HepG2 (cell line): ENCODE measurements around the gene GPS1. TPM values are rescaled to one million over a fixed set of nuclear protein-coding genes. Genes with fewer than 3 reads are reported as not detected.

Experiments used
- ATAC-seq: fragments of 200-7000 bp; cut with Tn5 transposase; 3 replicates; pipeline ENCODE4 v1.9.1; 2020; ENCODE audit warnings: mild to moderate bottlenecking, moderate library complexity
- BruUV-seq: library from RNA; stranded (reverse); fragments of 400-500 nt; replicated peaks from 2 replicates; lab custom pipeline; 2021; lab: Mats Ljungman, UMichigan
- CTCF ChIA-PET: fragments of 300-600 bp; formaldehyde crosslinking; extraction: SDS; loops from one replicate; lab custom pipeline; 2021; ENCODE audit warnings: low total read pairs, inconsistent platforms, low intra/inter-chr PET ratio; lab: Yijun Ruan, JAX
- POLR2A ChIA-PET: fragments of 350-600 bp; sonication (Branson Sonifier 250); formaldehyde crosslinking; loops from one replicate; lab custom pipeline; 2020; ENCODE audit warnings: antibody characterized with exemption, inconsistent platforms; lab: Yijun Ruan, JAX
- DNase-seq: peaks from one replicate; pipeline ENCODE4 v3.0.0-alpha.2; 2015; ENCODE audit warnings: low spot score
- FAIRE-seq: peaks from 3 replicates; lab custom pipeline; 2011; peaks lifted over from hg19 to GRCh38; lab: Jason Lieb, UNC
- H2AFZ ChIP-seq: one replicate; pipeline ENCODE4 v1.6.1; 2011; ENCODE audit warnings: low read length, inconsistent platforms
- H3K27ac ChIP-seq: fragments of 300-600 bp; 3 replicates; pipeline ENCODE4 v1.8.0; 2011; ENCODE audit warnings: mixed run types, mild to moderate bottlenecking, mixed read lengths, low read length, inconsistent platforms; ENCODE audit not compliant: insufficient read depth; ENCODE audit errors: extremely low read length
- H3K27me3 ChIP-seq, 2 experiments: fragments of 200-600 bp in 1 of 2; 2 replicates in 1 of 2; 3 replicates in 1 of 2; pipeline versions ENCODE4 v1.6.0 to v1.8.0; 2011; ENCODE audit warnings: low read length in 2 of 2, mild to moderate bottlenecking in 2 of 2, moderate library complexity in 2 of 2, inconsistent platforms in 1 of 2; ENCODE audit not compliant: insufficient read depth in 2 of 2, control insufficient read depth in 1 of 2
- H3K36me3 ChIP-seq, 2 experiments: fragments of 200-600 bp in 1 of 2; replicated peaks in 1 of 2; 2 replicates in 1 of 2; 3 replicates in 1 of 2; pipeline versions ENCODE4 v1.5.1 to v1.8.0; 2011; ENCODE audit warnings: low read length in 2 of 2, inconsistent platforms in 1 of 2; ENCODE audit not compliant: insufficient read depth in 2 of 2, control insufficient read depth in 1 of 2
- H3K4me1 ChIP-seq: 2 replicates; pipeline ENCODE4 v1.5.1; 2012; ENCODE audit warnings: low read length, inconsistent platforms; ENCODE audit not compliant: insufficient read depth
- H3K4me2 ChIP-seq: 2 replicates; pipeline ENCODE4 v1.6.0; 2011; ENCODE audit warnings: low read depth, low read length, inconsistent platforms
- H3K4me3 ChIP-seq, 3 experiments: fragments of 200-600 bp in 1 of 3; sonication (generic), shearing (Covaris generic) in 1 of 3; replicated peaks in 1 of 3; 2 replicates each; pipeline ENCODE4 v1.5.1; 2011 to 2016; ENCODE audit warnings: low read length in 3 of 3, inconsistent platforms in 2 of 3, low read depth in 2 of 3, mild to moderate bottlenecking in 2 of 3, control low read depth in 1 of 3, mixed read lengths in 1 of 3; ENCODE audit not compliant: insufficient read depth in 1 of 3
- H3K79me2 ChIP-seq: one replicate; pipeline ENCODE4 v1.6.1; 2011; ENCODE audit warnings: low read length, inconsistent platforms; ENCODE audit not compliant: insufficient read depth
- H3K9ac ChIP-seq: 2 replicates; pipeline ENCODE4 v1.6.0; 2011; ENCODE audit warnings: mild to moderate bottlenecking, low read depth, low read length, inconsistent platforms; ENCODE audit not compliant: insufficient read depth
- H3K9me3 ChIP-seq: 2 replicates; pipeline ENCODE4 v1.5.1; 2012; ENCODE audit warnings: mild to moderate bottlenecking, low read length
- H4K20me1 ChIP-seq: 2 replicates; pipeline ENCODE4 v1.6.0; 2011; ENCODE audit warnings: inconsistent platforms, mild to moderate bottlenecking, low read length, moderate library complexity; ENCODE audit not compliant: insufficient read depth
- AKAP8 ChIP-seq: sonication (generic); formaldehyde crosslinking; IDR thresholded peaks from 2 replicates; pipeline ENCODE4 v1.5.1; 2020; ENCODE audit warnings: mild to moderate bottlenecking, missing genetic modification reagents
- HIVEP1 ChIP-seq: sonication (generic); formaldehyde crosslinking; IDR thresholded peaks from 2 replicates; pipeline ENCODE4 v1.4.0; 2020; ENCODE audit warnings: mild to moderate bottlenecking, missing genetic modification reagents
- HNRNPK ChIP-seq: fragments of 200-400 bp; formaldehyde crosslinking; IDR thresholded peaks from 2 replicates; pipeline ENCODE4 v1.6.1; 2018; ENCODE audit warnings: low read length, low read depth, moderate library complexity, mild to moderate bottlenecking; ENCODE audit not compliant: poor library complexity, severe bottlenecking
- HNRNPL ChIP-seq: fragments of 200-400 bp; formaldehyde crosslinking; IDR thresholded peaks from 2 replicates; pipeline ENCODE4 v1.6.1; 2017; ENCODE audit warnings: mild to moderate bottlenecking, low read depth, low read length
- HNRNPLL ChIP-seq: fragments of 200-400 bp; formaldehyde crosslinking; IDR thresholded peaks from 2 replicates; pipeline ENCODE4 v1.6.1; 2017; ENCODE audit warnings: mild to moderate bottlenecking, low read depth, low read length; ENCODE audit not compliant: poor library complexity, severe bottlenecking
- MEF2D ChIP-seq: sonication (generic); formaldehyde crosslinking; IDR thresholded peaks from 2 replicates; pipeline ENCODE4 v1.5.1; 2020; ENCODE audit warnings: mild to moderate bottlenecking, missing genetic modification reagents
- MXD1 ChIP-seq: sonication (generic); formaldehyde crosslinking; IDR thresholded peaks from 2 replicates; pipeline ENCODE4 v1.4.0; 2020; ENCODE audit warnings: mild to moderate bottlenecking, missing genetic modification reagents
- PATZ1 ChIP-seq: sonication (generic); formaldehyde crosslinking; IDR thresholded peaks from 2 replicates; pipeline ENCODE4 v1.4.0; 2020; ENCODE audit warnings: missing genetic modification reagents
- PCBP1 ChIP-seq: fragments of 200-400 bp; formaldehyde crosslinking; IDR thresholded peaks from 2 replicates; pipeline ENCODE4 v1.6.1; 2017; ENCODE audit warnings: mild to moderate bottlenecking, low read depth, low read length, borderline replicate concordance
- POLR2G ChIP-seq: fragments of 200-400 bp; formaldehyde crosslinking; IDR thresholded peaks from 2 replicates; pipeline ENCODE4 v1.6.1; 2018; ENCODE audit warnings: mild to moderate bottlenecking, low read depth, low read length, moderate library complexity
- RBFOX2 ChIP-seq: fragments of 200-400 bp; formaldehyde crosslinking; IDR thresholded peaks from 2 replicates; pipeline ENCODE4 v1.6.1; 2017; ENCODE audit warnings: low read depth, mild to moderate bottlenecking, low read length
- RBM22 ChIP-seq: fragments of 200-400 bp; formaldehyde crosslinking; optimal IDR thresholded peaks from 2 replicates; pipeline ENCODE3; 2017; ENCODE audit warnings: mild to moderate bottlenecking, low read length, moderate library complexity
- TERF1 ChIP-seq: sonication (generic); formaldehyde crosslinking; IDR thresholded peaks from 2 replicates; pipeline ENCODE4 v1.8.0; 2022; ENCODE audit warnings: mild to moderate bottlenecking, missing genetic modification reagents, moderate library complexity
- ZBTB38 ChIP-seq: sonication (generic); formaldehyde crosslinking; IDR thresholded peaks from 2 replicates; pipeline ENCODE4 v1.5.1; 2020; ENCODE audit warnings: mild to moderate bottlenecking, missing genetic modification reagents
- ZFP36L1 ChIP-seq: sonication (generic); formaldehyde crosslinking; IDR thresholded peaks from 2 replicates; pipeline ENCODE4 v1.8.0; 2022; ENCODE audit warnings: mild to moderate bottlenecking, missing genetic modification reagents, moderate library complexity
- ZNF121 ChIP-seq: sonication (generic); formaldehyde crosslinking; IDR thresholded peaks from 2 replicates; pipeline ENCODE4 v1.5.0; 2020; ENCODE audit warnings: mild to moderate bottlenecking, missing genetic modification reagents
- ZNF274 ChIP-seq: sonication (generic); formaldehyde crosslinking; IDR thresholded peaks from 2 replicates; pipeline ENCODE4 v1.5.1; 2020; ENCODE audit warnings: mild to moderate bottlenecking, missing genetic modification reagents
- ZNF552 ChIP-seq: sonication (generic); formaldehyde crosslinking; IDR thresholded peaks from 2 replicates; pipeline ENCODE4 v1.9.0; 2022; ENCODE audit warnings: missing genetic modification reagents, mild to moderate bottlenecking, borderline replicate concordance
- ZNF605 ChIP-seq: sonication (generic); formaldehyde crosslinking; IDR thresholded peaks from 2 replicates; pipeline ENCODE4 v1.8.0; 2022; ENCODE audit warnings: mild to moderate bottlenecking, missing genetic modification reagents
- ZNF768 ChIP-seq: sonication (generic); formaldehyde crosslinking; IDR thresholded peaks from 2 replicates; pipeline ENCODE4 v1.4.0; 2020; ENCODE audit warnings: missing genetic modification reagents
- WGBS: methylation state at CpG from one replicate; pipeline ENCODE4 v1.1.6; 2017; ENCODE audit warnings: low lambda C conversion rate; 5-methylcytosine and 5-hydroxymethylcytosine counted together
- in situ Hi-C: cut with HindIII; loops from 2 replicates; pipeline ENCODE4 v1.10.0; 2017; ENCODE audit warnings: low pct_unique_long_range_greater_than_20kb; ENCODE audit not compliant: extremely low pct_ligation_motif_present
- intact Hi-C: fragments of 100-400 bp; cut with micrococcal nuclease; formaldehyde crosslinking; loops from one replicate; pipeline ENCODE4 v1.10.0; 2022; ENCODE audit not compliant: unreplicated experiment
- polyA plus RNA-seq, 8 experiments: library from polyadenylated mRNA; depleted of rRNA in 3 of 8; stranded (reverse) in 7 of 8; unstranded in 1 of 8; fragments of >200 nt; fragmentation: Illumina TruSeq in 4 of 8; extraction: Trizol in 4 of 8; gene quantifications; 2 replicates each; pipeline versions ENCODE4 v1.2.1 to v1.2.3, GENCODE V29; 2011 to 2016; ENCODE audit warnings: low read depth in 4 of 8, missing spikeins in 1 of 8, mixed read lengths in 1 of 8; ENCODE audit not compliant: insufficient read depth in 1 of 8
- total RNA-seq, 5 experiments: library from RNA; depleted of rRNA; stranded (reverse); fragments of >200 nt; fragmentation: Illumina TruSeq; extraction: Trizol; gene quantifications; 2 replicates each; pipeline ENCODE4 v1.2.3, GENCODE V29; 2016; ENCODE audit warnings: low read depth in 1 of 5

The GPS1 gene
- total and polyA plus RNA-seq, 2 of the 13 experiments (the other 11 are each of a cell fraction or from before 2014, with no cell fraction given) = 124 to 128 TPM

GRCh38 chr17:82094931-82095776 is 43.5 kb downstream of the GPS1 start:
- Histone ChIP-seq H3K9me3 (no peaks in the 10 kb centered on the region), H3K4me3 (peak overlapping the region in 2 of 3 experiments; percentile 86 to 96; a peak in 3 of 6 replicates), H3K9ac (peak overlapping the region; percentile 98), H3K79me2 (peaks cover 63% of the 10 kb centered on the region), H3K27ac (peak overlapping the region; percentile 89), H3K4me1 (peaks cover 50% of the 10 kb centered on the region), H3K36me3 (peaks cover 45 to 58% of the 10 kb centered on the region in 2 experiments), H3K27me3 (no peaks in the 10 kb centered on the region; a peak in 1 of 5 replicates), H2AFZ (no peak overlapping the region), H3K4me2 (peak overlapping the region; percentile 98), H4K20me1 (peaks cover 58% of the 10 kb centered on the region)
- DNase-seq = no peak
- intact Hi-C loops (loop anchor here (5.0 to 10.0 kb wide), 2 partner anchors 43 to 120 kb away; partner anchors contain the start of genes ASPSCR1, GPS1 and RFNG), in situ Hi-C loops (no loop called here)
- no peak for FAIRE-seq
- CTCF ChIA-PET = no interaction called here
- BruUV-seq = no TSS peak
- WGBS = 87% methylated on average over 28 of the region's 37 CpGs
- POLR2A ChIA-PET = interaction anchor here (0.7 to 2.7 kb wide), 4 partner anchors 9 to 38 kb away, joined by 3 to 8 read pairs (median 6); no protein-coding TSS in a partner anchor
- ATAC-seq = no peak
- TF ChIP-seq ZNF605 (CRISPR knock-in tag) = peak; percentile 47; the same call in 1 of the 2 replicates
- peak; percentile 45; the same call in 1 of the 2 replicates for TF ChIP-seq ZFP36L1
- peak; percentile 26 for TF ChIP-seq HNRNPLL
- no peak for TF ChIP-seq MEF2D
- TF ChIP-seq PATZ1 (CRISPR knock-in tag) = peak; percentile 18
- TF ChIP-seq AKAP8 (CRISPR knock-in tag) = 0 out of 2 replicates have a peak, but pooled peaks have one; percentile 17
- peak; percentile 12; the same call in 1 of the 2 replicates for TF ChIP-seq ZNF768
- 0 out of 2 replicates have a peak, but pooled peaks have one; percentile 28 for TF ChIP-seq TERF1 (CRISPR knock-in tag)
- TF ChIP-seq PCBP1 = peak; percentile 83; the same call in 1 of the 2 replicates
- TF ChIP-seq ZNF121 (CRISPR knock-in tag) = 0 out of 2 replicates have a peak, but pooled peaks have one; percentile 4
- TF ChIP-seq ZNF552 (CRISPR knock-in tag) = no peak
- TF ChIP-seq HIVEP1 (CRISPR knock-in tag) = no peak
- peak; percentile 76; the same call in 1 of the 2 replicates for TF ChIP-seq HNRNPL
- no peak for TF ChIP-seq MXD1 (CRISPR knock-in tag)
- no peak; the same call in 1 of the 2 replicates for TF ChIP-seq ZNF274 (CRISPR knock-in tag)
- TF ChIP-seq RBFOX2 = peak; percentile 75
- peak; percentile 80 for TF ChIP-seq RBM22
- TF ChIP-seq HNRNPK = peak; percentile 78
- TF ChIP-seq POLR2G = 0 out of 2 replicates have a peak, but pooled peaks have one; percentile 18
- TF ChIP-seq ZBTB38 (CRISPR knock-in tag) = peak; percentile 78; the same call in 1 of the 2 replicates
